ENCODE results near the gene LAMTOR1. TPM values are rescaled to one million over a fixed set of nuclear protein-coding genes. Genes with fewer than 3 reads are reported as not detected.

The LAMTOR1 gene
- total and polyA plus RNA-seq, 10 of the 15 experiments (the other 5 are each of a cell fraction or from before 2014, with no cell fraction given) = 58.8 to 141 (median 110) TPM

GRCh38 chr11:72150882-72151281 is 47.8 kb upstream of the LAMTOR1 start:
- intact Hi-C loops (cut with micrococcal nuclease; ENCODE audit: unreplicated experiment) = no loop called here
- CTCF ChIA-PET = no interaction called here

DNA sequence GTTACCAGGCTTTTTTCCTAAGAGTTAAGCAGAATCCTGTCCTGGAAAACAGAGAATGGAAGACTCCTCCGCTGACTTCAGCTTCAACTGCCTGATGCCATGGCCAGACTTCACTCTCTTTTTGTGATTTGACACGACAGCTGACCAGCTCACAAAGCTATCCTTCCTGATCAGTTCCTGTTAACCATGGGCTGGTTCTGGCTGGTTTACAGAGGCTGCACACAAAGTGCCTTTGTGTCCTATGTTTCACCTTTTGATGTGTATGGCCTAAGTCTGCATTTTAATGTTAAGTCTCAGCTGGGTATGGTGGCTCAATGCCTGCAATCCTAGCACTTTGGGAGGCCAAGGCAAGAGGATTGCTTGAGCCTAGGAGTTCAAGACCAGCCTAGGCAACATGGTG is 43.5 kb upstream of the LAMTOR1 start:
- Histone ChIP-seq H2AFZ (ENCODE audit: control insufficient read depth, low read depth, low read length) (no peak overlapping the region), H3K4me3 (no peak overlapping the region), H3K27me3 (replicated peaks in 1 of 2; ENCODE audit: control insufficient read depth in 2 of 2, insufficient read depth in 2 of 2, low read length in 1 of 2) (no peaks in the 10 kb centered on the region; a peak in 1 of 4 replicates), H3K27ac (ENCODE audit: control insufficient read depth, insufficient read depth) (no peak overlapping the region), H3K4me1 (ENCODE audit: control insufficient read depth, insufficient read depth, low read length) (no peaks in the 10 kb centered on the region), H3K4me2 (ENCODE audit: control insufficient read depth, insufficient read depth) (no peak overlapping the region), H3K9ac (ENCODE audit: control insufficient read depth, insufficient read depth, low read length) (no peak overlapping the region), H4K20me1 (ENCODE audit: control insufficient read depth, insufficient read depth) (no peaks in the 10 kb centered on the region), H3K36me3 (ENCODE audit: control insufficient read depth in 2 of 2, insufficient read depth in 2 of 2, low read length in 1 of 2) (no peaks in the 10 kb centered on the region), H3K9me3 (replicated peaks; ENCODE audit: control insufficient read depth, insufficient read depth, low read length) (no peaks in the 10 kb centered on the region), H3K79me2 (ENCODE audit: control insufficient read depth, insufficient read depth, low read length) (no peaks in the 10 kb centered on the region)
- ChIA-PET POLR2A (no interaction called here), RAD21 (ENCODE audit: unreplicated experiment) (no interaction called here), CTCF (interaction anchor here (0.9 to 1.6 kb wide), 9 partner anchors 26 to 284 kb away, joined by 3 to 12 read pairs (median 3); no protein-coding TSS in a partner anchor), SMC1A (ENCODE audit: uncharacterized antibody, unreplicated experiment) (interaction anchor here (0.7 to 5.1 kb wide), 4 partner anchors 18 to 284 kb away, joined by 3 to 44 read pairs (median 4); no protein-coding TSS in a partner anchor)
- ATAC-seq (no peak), FAIRE-seq (no peak), DNase-seq (ENCODE audit: low read depth, low spot score) (no peak)
- intact Hi-C loops (cut with micrococcal nuclease; ENCODE audit: unreplicated experiment) = no loop called here
- WGBS (ENCODE audit: insufficient coverage, insufficient replicate concordance, low lambda C conversion rate, missing lambda C conversion rate) = 0% methylated on average over 2 of the region's 2 CpGs
- TF ChIP-seq, protein P1, sequence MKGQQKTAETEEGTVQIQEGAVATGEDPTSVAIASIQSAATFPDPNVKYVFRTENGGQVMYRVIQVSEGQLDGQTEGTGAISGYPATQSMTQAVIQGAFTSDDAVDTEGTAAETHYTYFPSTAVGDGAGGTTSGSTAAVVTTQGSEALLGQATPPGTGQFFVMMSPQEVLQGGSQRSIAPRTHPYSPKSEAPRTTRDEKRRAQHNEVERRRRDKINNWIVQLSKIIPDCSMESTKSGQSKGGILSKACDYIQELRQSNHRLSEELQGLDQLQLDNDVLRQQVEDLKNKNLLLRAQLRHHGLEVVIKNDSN (IDR thresholded peaks at IDR 0.05; ENCODE audit: borderline replicate concordance, extremely low read length, insufficient read depth, low read depth, low read length) = no peak
- no peak for TF ChIP-seq BHLHE40 (IDR thresholded peaks at IDR 0.05; ENCODE audit: borderline replicate concordance in 1 of 2, low read depth in 2 of 2, low read length in 1 of 2)
- TF ChIP-seq RUNX3 (IDR thresholded peaks at IDR 0.05; ENCODE audit: low read length) = no peak
- no peak for TF ChIP-seq ATF2 (IDR thresholded peaks at IDR 0.05; ENCODE audit: low read length)
- no peak for TF ChIP-seq POU2F2 (IDR thresholded peaks at IDR 0.05; ENCODE audit: borderline replicate concordance, low read depth, low read length)
- TF ChIP-seq ETV6 (conservative IDR thresholded peaks at IDR 0.05 in 1 of 2, IDR thresholded peaks at IDR 0.05 in 1 of 2; ENCODE audit: borderline replicate concordance in 1 of 2, low read depth in 1 of 2) = no peak
- no peak for TF ChIP-seq CHD4 (IDR thresholded peaks at IDR 0.05)
- no peak for TF ChIP-seq EZH2 (IDR thresholded peaks at IDR 0.05; ENCODE audit: borderline replicate concordance, control insufficient read depth, low read depth, low read length)
- no peak for TF ChIP-seq CHD1 (IDR thresholded peaks at IDR 0.05; ENCODE audit: low read depth, low read length)
- in situ Hi-C loops (cut with MboI) = no loop called here
- no TSS peak for BruUV-seq (replicated peaks)

More at GRCh38 chr11:72150882-72151281, 47.8 kb upstream of the LAMTOR1 start:
- Histone ChIP-seq H3K9ac (ENCODE audit: control insufficient read depth, insufficient read depth, low read length) (no peak overlapping the region), H3K4me3 (no peak overlapping the region), H3K4me2 (ENCODE audit: control insufficient read depth, insufficient read depth) (no peak overlapping the region), H3K27me3 (replicated peaks in 1 of 2; ENCODE audit: control insufficient read depth in 2 of 2, insufficient read depth in 2 of 2, low read length in 1 of 2) (no peaks in the 10 kb centered on the region), H3K79me2 (ENCODE audit: control insufficient read depth, insufficient read depth, low read length) (no peaks in the 10 kb centered on the region), H4K20me1 (ENCODE audit: control insufficient read depth, insufficient read depth) (no peaks in the 10 kb centered on the region), H3K36me3 (ENCODE audit: control insufficient read depth in 2 of 2, insufficient read depth in 2 of 2, low read length in 1 of 2) (no peaks in the 10 kb centered on the region), H3K27ac (ENCODE audit: control insufficient read depth, insufficient read depth) (no peak overlapping the region), H2AFZ (ENCODE audit: control insufficient read depth, low read depth, low read length) (no peak overlapping the region), H3K9me3 (replicated peaks; ENCODE audit: control insufficient read depth, insufficient read depth, low read length) (no peaks in the 10 kb centered on the region), H3K4me1 (ENCODE audit: control insufficient read depth, insufficient read depth, low read length) (no peaks in the 10 kb centered on the region)
- ATAC-seq (no peak), DNase-seq (ENCODE audit: low read depth, low spot score) (no peak), FAIRE-seq (no peak)
- BruUV-seq (replicated peaks) = no TSS peak
- no peak for TF ChIP-seq SREBF1 (IDR thresholded peaks at IDR 0.05; ENCODE audit: low read length)
- TF ChIP-seq, protein P2, sequence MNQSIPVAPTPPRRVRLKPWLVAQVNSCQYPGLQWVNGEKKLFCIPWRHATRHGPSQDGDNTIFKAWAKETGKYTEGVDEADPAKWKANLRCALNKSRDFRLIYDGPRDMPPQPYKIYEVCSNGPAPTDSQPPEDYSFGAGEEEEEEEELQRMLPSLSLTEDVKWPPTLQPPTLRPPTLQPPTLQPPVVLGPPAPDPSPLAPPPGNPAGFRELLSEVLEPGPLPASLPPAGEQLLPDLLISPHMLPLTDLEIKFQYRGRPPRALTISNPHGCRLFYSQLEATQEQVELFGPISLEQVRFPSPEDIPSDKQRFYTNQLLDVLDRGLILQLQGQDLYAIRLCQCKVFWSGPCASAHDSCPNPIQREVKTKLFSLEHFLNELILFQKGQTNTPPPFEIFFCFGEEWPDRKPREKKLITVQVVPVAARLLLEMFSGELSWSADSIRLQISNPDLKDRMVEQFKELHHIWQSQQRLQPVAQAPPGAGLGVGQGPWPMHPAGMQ (IDR thresholded peaks at IDR 0.05; ENCODE audit: borderline replicate concordance) = no peak
- ChIA-PET SMC1A (ENCODE audit: uncharacterized antibody, unreplicated experiment) (no interaction called here), RAD21 (ENCODE audit: unreplicated experiment) (interaction anchor here (1.2 kb wide), 1 partner anchor 173 kb away, joined by 3 read pairs; no protein-coding TSS in a partner anchor), POLR2A (no interaction called here)
- 35% methylated on average over 4 of the region's 4 CpGs for WGBS (ENCODE audit: insufficient coverage, insufficient replicate concordance, low lambda C conversion rate, missing lambda C conversion rate)
- in situ Hi-C loops (cut with MboI) = no loop called here
